HEK293T (cell line): Measurements from ENCODE around the gene KLHDC10.

Experiments used
- CTCF ChIA-PET: fragments of 350-600 bp; formaldehyde crosslinking; extraction: SDS; loops from one replicate; lab custom pipeline; 2021; ENCODE audit warnings: antibody characterized with exemption, inconsistent platforms; lab: Yijun Ruan, JAX
- POLR2A ChIA-PET: fragments of 350-600 bp; formaldehyde crosslinking; extraction: SDS; loops from one replicate; lab custom pipeline; 2020; ENCODE audit warnings: antibody characterized with exemption, inconsistent platforms; lab: Yijun Ruan, JAX
- DNase-seq: peaks from one replicate; pipeline ENCODE4 v3.0.0; 2012; ENCODE audit warnings: mixed read lengths; ENCODE audit errors: extremely low spot score
- ARNT ChIP-seq: fragments of 450-650 bp; IDR thresholded peaks from 2 replicates; pipeline ENCODE4 v1.6.1; 2017; ENCODE audit warnings: mild to moderate bottlenecking
- BHLHE40 ChIP-seq: fragments of 450-650 bp; IDR thresholded peaks from 2 replicates; pipeline ENCODE4 v1.6.1; 2016; ENCODE audit warnings: mild to moderate bottlenecking, moderate library complexity, borderline replicate concordance
- CTBP1 ChIP-seq: fragments of 450-650 bp; IDR thresholded peaks from 2 replicates; pipeline ENCODE4 v1.6.1; 2016; ENCODE audit warnings: borderline replicate concordance
- ELF4 ChIP-seq: fragments of 450-650 bp; IDR thresholded peaks from 2 replicates; pipeline ENCODE4 v1.6.1; 2017; ENCODE audit warnings: antibody characterized with exemption
- FOXA1 ChIP-seq: fragments of 450-650 bp; IDR thresholded peaks from 2 replicates; pipeline ENCODE4 v1.6.1; 2016; ENCODE audit warnings: mild to moderate bottlenecking
- FOXK2 ChIP-seq: fragments of 450-650 bp; IDR thresholded peaks from 2 replicates; pipeline ENCODE4 v1.6.1; 2016; ENCODE audit warnings: mild to moderate bottlenecking
- FOXM1 ChIP-seq: fragments of 450-650 bp; IDR thresholded peaks from 2 replicates; pipeline ENCODE4 v1.6.1; 2017; ENCODE audit warnings: mild to moderate bottlenecking, borderline replicate concordance
- HDGF ChIP-seq: fragments of 450-650 bp; IDR thresholded peaks from 2 replicates; pipeline ENCODE4 v1.6.1; 2017; ENCODE audit warnings: antibody characterized with exemption, borderline replicate concordance
- L3MBTL2 ChIP-seq: fragments of 450-650 bp; conservative IDR thresholded peaks from 2 replicates; pipeline ENCODE4 v1.6.1; 2016; ENCODE audit warnings: mild to moderate bottlenecking
- LEF1 ChIP-seq: fragments of 450-650 bp; IDR thresholded peaks from 2 replicates; pipeline ENCODE4 v1.6.1; 2017; ENCODE audit warnings: mild to moderate bottlenecking, borderline replicate concordance
- NFRKB ChIP-seq: fragments of 450-650 bp; IDR thresholded peaks from 2 replicates; pipeline ENCODE4 v1.6.1; 2016; ENCODE audit warnings: mild to moderate bottlenecking, moderate library complexity
- PKNOX1 ChIP-seq: fragments of 450-650 bp; IDR thresholded peaks from 2 replicates; pipeline ENCODE4 v1.6.1; 2016
- SP1 ChIP-seq: fragments of 450-650 bp; IDR thresholded peaks from 2 replicates; pipeline ENCODE4 v1.6.1; 2017
- SUZ12 ChIP-seq: fragments of 450-650 bp; IDR thresholded peaks from 2 replicates; pipeline ENCODE4 v1.6.1; 2016; ENCODE audit warnings: mild to moderate bottlenecking
- TARDBP ChIP-seq: fragments of 450-650 bp; IDR thresholded peaks from 2 replicates; pipeline ENCODE4 v1.6.1; 2016
- ZNF384 ChIP-seq: fragments of 450-650 bp; IDR thresholded peaks from 2 replicates; pipeline ENCODE4 v1.6.1; 2016

Gene KLHDC10

DNA sequence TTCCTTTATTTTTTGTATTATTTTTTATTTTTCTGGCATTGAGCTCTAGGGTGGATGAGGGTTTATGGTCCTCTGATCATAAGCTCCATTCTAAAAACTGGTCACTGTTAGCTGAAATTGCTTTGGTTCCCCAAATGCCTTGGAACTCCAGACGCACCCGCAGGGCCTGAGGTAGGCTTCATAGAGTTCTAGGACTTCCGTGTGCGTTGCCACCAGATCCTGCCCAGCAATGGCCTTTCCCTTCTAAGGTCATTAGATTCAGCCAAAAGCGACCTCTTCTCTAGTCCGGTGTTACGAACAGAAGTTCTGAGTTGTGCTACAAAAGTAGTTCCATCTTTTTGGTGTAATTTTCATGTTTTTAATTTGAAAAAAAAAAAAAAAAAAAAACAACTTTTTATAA lies 64.4 kb downstream of the KLHDC10 start:
- POLR2A ChIA-PET = no interaction called here

GRCh38 chr7:130135208-130136205 lies 65.2 kb downstream of the KLHDC10 start:
- ChIA-PET POLR2A (no interaction called here), CTCF (interaction anchor here (0.6 kb wide), 1 partner anchor 9 kb away, joined by 3 read pairs; no protein-coding TSS in a partner anchor)
- no peak for DNase-seq
- TF ChIP-seq BHLHE40 = no peak
- no peak for TF ChIP-seq FOXA1
- no peak for TF ChIP-seq HDGF
- TF ChIP-seq SUZ12 = no peak
- TF ChIP-seq FOXM1 = no peak
- no peak for TF ChIP-seq ELF4
- TF ChIP-seq FOXK2 = no peak

More for the DNA sequence above, 64.4 kb downstream of the KLHDC10 start:
- DNase-seq = no peak
- CTCF ChIA-PET = interaction anchor here (0.6 kb wide), 1 partner anchor 643 kb away, joined by 3 read pairs; no protein-coding TSS in a partner anchor
- no peak for TF ChIP-seq ELF4
- TF ChIP-seq FOXM1 = no peak
- no peak for TF ChIP-seq ARNT
- no peak for TF ChIP-seq SP1
- TF ChIP-seq CTBP1 = no peak
- no peak for TF ChIP-seq PKNOX1
- no peak for TF ChIP-seq L3MBTL2
- no peak for TF ChIP-seq HDGF
- TF ChIP-seq NFRKB = no peak
- no peak for TF ChIP-seq TARDBP
- no peak for TF ChIP-seq FOXA1
- TF ChIP-seq SUZ12 = no peak
- TF ChIP-seq FOXK2 = no peak
- no peak for TF ChIP-seq LEF1
- no peak for TF ChIP-seq BHLHE40
- TF ChIP-seq ZNF384 = no peak

GRCh38 chr7:130136579-130137167 lies 66.3 kb downstream of the KLHDC10 start:
- ChIA-PET POLR2A (no interaction called here), CTCF (interaction anchor here (0.6 kb wide), 1 partner anchor 8 kb away, joined by 3 read pairs; no protein-coding TSS in a partner anchor)
- no peak for TF ChIP-seq SP1
- no peak for TF ChIP-seq ZNF384
- no peak for DNase-seq

- TF ChIP-seq SUZ12 (no peak), FOXK2 (no peak), ARNT (no peak), FOXM1 (no peak), HDGF (no peak), TARDBP (no peak), PKNOX1 (no peak), ELF4 (no peak)
- ChIA-PET CTCF (no interaction called here), POLR2A (no interaction called here)
- DNase-seq = no peak
These were observed 66.9 kb downstream of the KLHDC10 start for GRCh38 chr7:130137207-130137606.

- DNase-seq = no peak
- POLR2A ChIA-PET = no interaction called here
- no peak for TF ChIP-seq ZNF384
- no peak for TF ChIP-seq SUZ12
- TF ChIP-seq TARDBP = no peak
- no peak for TF ChIP-seq PKNOX1
- TF ChIP-seq FOXK2 = no peak
- TF ChIP-seq BHLHE40 = no peak
- no peak for TF ChIP-seq HDGF
- TF ChIP-seq L3MBTL2 = no peak
- TF ChIP-seq FOXM1 = no peak
- no peak for TF ChIP-seq CTBP1
- no peak for TF ChIP-seq FOXA1
- TF ChIP-seq LEF1 = no peak
- no peak for TF ChIP-seq ARNT
- TF ChIP-seq ELF4 = no peak
- no peak for TF ChIP-seq NFRKB
- TF ChIP-seq SP1 = no peak
- CTCF ChIA-PET = no interaction called here
These were observed 69.0 kb downstream of the KLHDC10 start for GRCh38 chr7:130139193-130139960.
